ENCODE data around the gene STUB1. TPM values are rescaled to one million over a fixed set of nuclear protein-coding genes. Genes with fewer than 3 reads are reported as not detected.
A peak's percentile ranks its signal among the peaks of the same experiment; 100 is the strongest.

Gene STUB1
- total RNA-seq, 1 donor from 2014 or later: 78.6 TPM

GRCh38 chr16:666572-666971, 13.6 kb upstream of the STUB1 start:
- DNase-seq (ENCODE audit: low read depth in 2 of 2): no peak

DNA sequence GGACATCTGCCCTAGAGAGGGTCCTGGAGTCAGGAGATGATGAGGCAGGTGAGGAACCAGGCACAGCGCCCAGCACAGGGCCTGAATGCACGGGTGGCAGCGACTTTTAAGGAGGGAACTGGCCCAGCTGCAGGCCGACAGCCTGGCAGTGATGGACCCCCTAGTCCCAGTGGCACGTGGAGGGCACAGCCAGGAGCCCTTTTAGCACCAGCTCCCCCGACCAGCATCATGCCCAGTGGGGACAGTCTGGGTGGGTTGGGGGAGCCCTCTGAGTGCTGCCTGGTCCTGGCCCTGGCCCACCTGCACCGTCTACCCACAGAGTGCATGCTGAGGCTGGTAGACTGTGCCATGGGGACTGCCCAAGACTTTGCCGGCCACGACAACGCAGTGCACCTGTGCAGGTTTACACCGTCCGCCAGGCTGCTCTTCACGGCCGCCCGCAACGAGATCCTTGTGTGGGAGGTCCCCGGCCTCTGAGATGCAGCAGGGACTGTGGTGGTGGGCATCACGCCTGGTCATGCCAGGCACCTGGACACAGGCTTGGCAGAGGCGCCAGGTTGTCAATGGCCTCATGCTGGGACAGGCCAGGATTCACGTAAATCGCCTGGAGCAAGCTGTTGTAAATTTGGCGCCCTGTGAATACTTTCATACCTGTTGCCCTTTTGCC, 13.0 kb upstream of the STUB1 start:
- no peak for DNase-seq (ENCODE audit: low read depth in 2 of 2)

DNA sequence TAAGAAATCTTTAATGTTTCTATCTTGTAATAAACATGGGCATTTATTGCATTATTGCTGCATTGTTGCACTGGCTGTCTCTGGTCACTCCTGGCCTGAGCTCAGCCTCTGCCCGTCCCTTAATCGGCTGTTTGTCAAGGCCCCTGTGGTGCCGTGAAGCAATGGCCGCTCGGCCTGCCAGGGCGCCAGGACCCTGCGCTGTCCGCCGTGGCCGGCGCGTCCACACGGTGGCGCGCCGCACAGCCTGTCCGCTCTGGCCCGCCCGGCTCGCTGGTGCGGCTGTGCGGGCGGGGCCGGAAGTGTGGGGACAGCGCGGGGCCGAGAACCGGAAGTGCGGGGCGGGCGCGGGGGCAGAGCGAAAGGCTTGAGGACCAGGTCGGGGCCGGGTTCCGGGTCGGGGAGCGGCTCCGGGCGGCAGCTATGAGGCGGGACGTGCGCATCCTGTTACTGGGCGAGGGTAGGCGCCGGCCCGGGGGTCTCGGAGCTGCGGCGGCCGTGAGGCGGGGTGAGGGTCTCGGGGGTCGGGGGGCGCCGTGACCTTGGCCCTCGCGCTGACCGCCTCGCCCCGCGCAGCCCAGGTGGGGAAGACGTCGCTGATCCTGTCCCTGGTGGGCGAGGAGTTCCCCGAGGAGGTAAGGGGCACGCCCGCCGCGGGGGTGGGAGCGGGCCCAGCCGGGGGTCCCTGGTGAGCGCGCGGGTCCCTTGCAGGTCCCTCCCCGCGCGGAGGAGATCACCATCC, 12.3 kb upstream of the STUB1 start, which contains the start of gene RHOT2:
Gene RHOT2 (plus strand): TSS at position 353 of the 739 bp plus-strand sequence. CDS start 68 bp downstream, at position 421.
- peak; percentile 73 to 93 for DNase-seq (ENCODE audit: low read depth in 2 of 2)

GRCh38 chr16:668519-669171, 11.6 kb upstream of the STUB1 start:
- peak in 1 of 2 donors; percentile 18 for DNase-seq (ENCODE audit: low read depth in 2 of 2)

- DNase-seq (ENCODE audit: low read depth in 2 of 2): no peak
These were observed 10.5 kb upstream of the STUB1 start for GRCh38 chr16:669666-670065.

- DNase-seq (ENCODE audit: low read depth in 2 of 2): no peak
These were observed 9.5 kb upstream of the STUB1 start for GRCh38 chr16:670485-671352.

- no peak for DNase-seq (ENCODE audit: low read depth in 2 of 2)
These were observed 8.7 kb upstream of the STUB1 start for GRCh38 chr16:671353-672131.

DNA sequence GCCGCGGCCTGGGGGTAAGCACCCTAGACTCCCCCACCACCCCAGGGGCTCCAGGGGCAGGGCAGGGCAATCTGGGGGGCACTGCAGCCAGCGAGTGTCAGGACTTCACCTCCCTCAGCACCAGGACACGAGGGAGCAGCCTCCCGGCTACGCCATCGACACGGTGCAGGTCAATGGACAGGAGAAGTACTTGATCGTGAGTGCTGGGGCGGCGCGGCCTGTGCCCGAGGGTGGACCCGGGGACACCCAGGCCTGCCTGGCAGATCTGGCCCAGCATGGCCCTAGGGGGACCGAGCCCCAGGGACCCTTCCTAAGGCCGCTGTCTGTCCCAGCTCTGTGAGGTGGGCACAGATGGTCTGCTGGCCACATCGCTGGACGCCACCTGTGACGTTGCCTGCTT, 7.8 kb upstream of the STUB1 start:
- DNase-seq (ENCODE audit: low read depth in 2 of 2): no peak

DNA sequence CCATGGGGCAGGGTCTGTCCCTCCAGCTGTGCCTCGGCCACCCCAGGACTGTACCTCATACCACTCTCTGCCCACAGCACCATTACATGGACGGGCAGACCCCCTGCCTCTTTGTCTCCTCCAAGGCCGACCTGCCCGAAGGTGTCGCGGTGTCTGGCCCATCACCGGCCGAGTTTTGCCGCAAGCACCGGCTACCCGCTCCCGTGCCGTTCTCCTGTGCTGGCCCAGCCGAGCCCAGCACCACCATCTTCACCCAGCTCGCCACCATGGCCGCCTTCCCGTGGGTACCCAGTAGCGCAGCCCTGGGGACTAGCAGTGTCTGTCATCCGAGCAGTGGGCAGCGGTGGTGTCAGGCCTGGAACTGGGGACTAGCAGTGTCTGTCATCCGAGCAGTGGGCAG, 7.4 kb upstream of the STUB1 start:
- DNase-seq (ENCODE audit: low read depth in 2 of 2): no peak

DNA sequence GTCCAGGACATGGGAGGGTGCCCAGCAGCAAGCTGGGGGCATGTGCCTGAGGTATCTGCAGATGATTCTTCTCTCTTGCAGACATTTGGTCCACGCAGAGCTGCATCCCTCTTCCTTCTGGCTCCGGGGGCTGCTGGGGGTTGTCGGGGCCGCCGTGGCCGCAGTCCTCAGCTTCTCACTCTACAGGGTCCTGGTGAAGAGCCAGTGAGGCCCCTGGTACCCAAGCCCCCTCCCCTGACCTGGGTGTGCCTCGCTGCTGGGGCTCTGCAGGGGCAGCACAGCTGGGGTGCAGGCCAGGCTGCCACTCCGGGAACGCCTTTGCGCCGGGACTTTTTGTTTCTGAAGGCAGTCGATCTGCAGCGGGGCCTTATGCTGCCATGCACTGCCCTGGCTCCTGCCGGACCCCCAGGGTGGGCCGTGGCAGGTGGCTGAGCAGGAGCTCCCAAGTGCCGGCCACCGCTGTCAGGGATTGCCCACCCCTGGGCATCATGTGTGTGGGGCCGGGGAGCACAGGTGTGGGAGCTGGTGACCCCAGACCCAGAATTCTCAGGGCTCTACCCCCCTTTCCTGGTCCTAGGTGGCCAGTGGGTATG, 6.7 kb upstream of the STUB1 start:
- DNase-seq (ENCODE audit: low read depth in 2 of 2): no peak

GRCh38 chr16:674214-674881, 5.9 kb upstream of the STUB1 start:
- no peak for DNase-seq (ENCODE audit: low read depth in 2 of 2)

DNA sequence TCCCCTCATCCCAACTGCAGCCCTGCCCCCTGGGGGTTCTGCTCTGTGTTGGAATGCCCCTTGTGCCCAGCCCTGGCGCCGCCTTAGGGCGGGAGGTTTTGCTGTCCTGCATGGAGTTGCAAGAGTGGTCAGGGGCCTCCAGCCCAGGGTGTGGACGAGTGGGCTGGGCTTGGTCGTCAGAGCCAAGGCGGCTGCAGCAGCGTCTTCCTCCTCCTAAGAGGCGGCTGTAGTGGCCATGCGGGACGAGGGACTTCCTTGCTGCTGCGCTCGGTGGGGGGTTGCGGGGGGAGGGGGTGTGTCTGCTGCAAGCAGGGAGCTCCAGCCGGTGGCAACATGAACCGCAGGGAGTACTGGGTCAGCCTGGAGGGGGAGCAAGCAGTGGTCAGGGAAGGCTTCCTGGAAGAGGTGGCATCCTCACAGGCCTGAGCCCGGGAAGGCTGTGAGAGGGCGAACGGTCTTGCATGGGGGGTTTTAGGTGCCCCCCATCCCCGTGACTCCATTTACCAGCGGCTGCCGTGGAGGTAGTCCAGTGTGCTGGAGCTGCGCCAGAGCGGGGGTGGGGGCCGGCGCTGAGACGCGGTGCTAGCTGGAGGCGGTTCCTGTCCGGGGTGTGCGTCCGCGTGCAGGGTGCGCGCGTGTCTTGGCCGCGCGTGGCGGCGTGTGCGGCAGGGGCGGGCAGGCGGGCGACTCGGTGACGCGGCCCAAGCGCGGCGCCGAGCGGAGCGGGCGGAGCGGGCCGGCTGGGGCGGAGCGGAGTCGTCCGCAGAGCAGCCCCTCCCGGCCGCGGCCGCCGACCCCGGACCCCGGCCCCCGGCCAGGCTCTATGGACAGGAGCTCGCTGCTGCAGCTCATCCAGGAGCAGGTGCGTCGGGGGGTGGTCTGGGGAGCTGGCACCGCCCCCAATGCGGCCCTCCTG, 5.0 kb upstream of the STUB1 start, which contains the start of gene RHBDL1:
Gene RHBDL1 (plus strand): TSS at position 704 of the 916 bp plus-strand sequence. CDS start 120 bp downstream, at position 824.
- DNase-seq (ENCODE audit: low read depth in 2 of 2): no peak

- no peak for DNase-seq (ENCODE audit: low read depth in 2 of 2)
These were observed 4.2 kb upstream of the STUB1 start for GRCh38 chr16:675884-676564.

GRCh38 chr16:676565-676902, 3.7 kb upstream of the STUB1 start:
- DNase-seq (ENCODE audit: low read depth in 2 of 2): no peak

- DNase-seq (ENCODE audit: low read depth in 2 of 2): no peak
These were observed 3.3 kb upstream of the STUB1 start for GRCh38 chr16:676913-677312.

- DNase-seq (ENCODE audit: low read depth in 2 of 2): no peak
These were observed 2.7 kb upstream of the STUB1 start for GRCh38 chr16:677316-678190.

DNA sequence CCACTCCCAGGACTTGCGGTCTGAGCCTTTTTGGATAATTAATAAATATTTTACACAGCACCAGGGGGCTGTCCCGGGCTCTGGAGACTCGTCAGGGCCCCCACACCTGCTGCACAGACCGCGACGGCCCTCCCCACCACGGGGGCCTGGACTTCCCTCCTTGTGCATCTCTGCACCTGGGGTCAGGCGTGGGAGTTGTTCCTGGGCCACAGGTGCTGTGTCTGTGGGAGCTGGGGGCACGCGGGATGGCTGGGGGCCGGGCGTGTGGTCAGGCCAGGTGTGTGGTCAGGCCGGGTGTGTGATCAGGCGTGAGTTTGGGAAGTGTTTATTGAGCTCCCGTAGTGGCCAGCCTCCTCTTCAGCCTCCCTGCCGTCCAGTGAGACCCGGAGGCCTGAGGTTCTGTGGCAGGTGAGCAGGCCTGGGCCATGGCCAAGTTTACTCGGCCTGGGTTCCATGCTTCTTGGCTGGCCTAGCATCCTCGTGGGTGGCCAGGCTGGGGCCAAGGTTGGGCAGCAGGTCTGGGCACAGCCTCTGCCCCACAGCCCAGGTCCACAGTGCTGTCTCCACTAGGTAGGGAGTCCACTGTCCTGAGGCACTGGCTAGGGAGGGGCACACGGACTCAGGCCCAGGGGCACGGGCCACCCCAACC, 1.9 kb upstream of the STUB1 start:
- DNase-seq (ENCODE audit: low read depth in 2 of 2): no peak
